ENCODE results near the gene NKX1-1.
"Not testable (repeated sequence)": the region's sequence is repeated elsewhere in the genome, so short reads cannot be mapped to it uniquely, and the experiment has no call there.

The NKX1-1 gene

DNA sequence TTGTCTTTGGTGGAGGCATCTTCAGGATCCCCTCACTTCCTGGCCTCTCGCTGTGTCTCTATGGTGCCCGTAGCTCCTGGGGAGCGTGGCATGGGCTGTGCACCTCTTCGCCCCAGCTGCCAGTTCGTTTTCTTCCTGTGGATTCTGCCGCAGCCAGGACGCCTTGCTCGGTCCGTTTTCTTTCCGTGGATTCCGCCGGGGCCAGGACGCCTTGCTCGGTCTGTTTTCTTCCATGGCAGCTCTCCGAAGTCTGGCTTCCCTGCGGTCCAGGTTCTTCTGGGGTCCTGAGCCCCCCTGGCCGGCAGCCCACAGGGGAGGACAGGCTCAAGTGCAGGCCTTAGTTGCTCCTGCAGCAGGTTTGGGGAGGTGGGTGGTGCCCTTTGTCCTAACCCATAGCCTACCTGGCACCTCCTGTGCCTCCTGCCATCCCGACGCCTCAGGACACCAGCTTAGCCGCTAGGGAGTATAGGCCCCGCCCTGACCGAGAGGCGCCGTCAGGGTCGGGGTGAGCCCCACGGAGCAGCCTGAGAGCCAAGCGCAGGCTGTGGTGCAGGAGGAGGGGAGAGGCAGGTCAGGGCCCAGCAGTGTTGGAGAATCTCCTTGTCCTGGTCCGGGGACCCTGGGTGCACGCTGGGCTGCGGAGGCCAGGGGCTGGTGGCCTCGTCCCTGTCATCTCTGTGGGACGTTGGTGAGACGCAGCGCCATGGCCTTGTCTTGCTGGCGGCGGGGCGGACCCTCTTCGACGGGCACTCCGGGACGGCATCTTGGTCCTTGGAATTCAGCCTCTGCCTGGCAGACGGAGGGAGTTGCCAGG, 32.1 kb downstream of the NKX1-1 start:
- no peak for DNase-seq (ENCODE audit: low spot score)

DNA sequence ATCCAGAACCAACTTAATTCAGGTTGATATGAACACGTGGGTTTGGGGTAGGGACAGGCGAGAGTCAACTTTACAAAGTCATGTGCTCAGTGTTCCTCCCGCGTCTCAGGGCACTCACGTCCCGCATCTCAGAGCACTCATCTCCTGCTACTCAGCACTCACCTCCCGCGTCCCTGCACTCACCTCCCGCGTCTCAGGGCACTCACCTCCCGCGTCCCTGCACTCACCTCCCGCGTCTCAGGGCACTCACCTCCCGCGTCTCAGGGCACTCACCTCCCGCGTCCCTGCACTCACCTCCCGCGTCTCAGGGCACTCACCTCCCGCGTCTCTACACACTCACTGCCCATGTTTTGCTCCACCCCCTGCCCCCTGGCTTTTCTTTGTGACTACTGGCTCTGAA, 33.7 kb downstream of the NKX1-1 start:
- not testable (repeated sequence) for DNase-seq (ENCODE audit: low spot score)

DNA sequence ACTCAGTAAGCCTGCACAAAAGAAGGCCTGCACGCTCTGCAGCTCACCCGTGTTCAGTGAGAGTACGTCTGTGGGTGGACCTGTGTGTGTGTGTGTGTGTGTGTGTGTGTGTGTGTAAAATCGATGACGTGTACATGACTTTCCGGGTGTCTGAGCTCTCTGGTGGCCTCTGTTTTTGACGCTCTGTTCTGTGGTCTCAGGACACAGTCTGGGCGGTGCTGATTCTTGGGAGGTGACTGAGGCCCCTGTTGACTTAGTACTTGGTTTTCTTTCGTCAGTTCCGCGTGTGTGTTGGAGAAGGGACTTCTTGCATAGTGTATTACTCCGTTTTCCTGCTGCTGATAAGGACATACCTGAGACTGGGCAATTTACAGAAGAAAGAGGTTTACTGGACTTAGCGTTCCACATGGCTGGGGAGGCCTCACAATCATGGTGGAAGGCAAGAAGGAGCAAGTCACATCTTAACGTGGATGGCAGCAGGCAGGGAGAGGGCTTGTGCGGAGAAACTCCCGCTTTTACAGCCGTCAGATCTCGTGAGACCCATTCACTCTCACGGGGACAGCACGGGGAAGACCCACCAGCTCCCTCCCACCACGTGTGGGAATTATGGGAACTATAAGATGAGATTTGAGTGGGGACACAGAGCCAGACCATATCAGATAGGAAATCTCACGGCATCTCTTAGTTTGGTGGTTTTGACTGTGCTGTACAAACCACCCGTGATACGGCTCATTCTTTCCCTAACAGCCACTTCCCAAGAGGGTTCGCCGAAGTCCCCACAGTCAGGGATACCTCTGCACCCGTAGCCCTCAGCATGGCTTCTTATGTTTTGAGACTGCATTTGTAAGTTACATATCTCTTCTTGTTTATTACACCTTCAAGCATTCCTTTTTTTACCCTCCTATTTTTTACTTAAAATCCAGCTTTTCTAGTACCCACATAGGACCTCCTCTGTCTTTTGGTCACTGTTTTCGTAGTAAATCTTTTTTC, 34.8 kb downstream of the NKX1-1 start:
- no peak for DNase-seq (ENCODE audit: low spot score)

DNA sequence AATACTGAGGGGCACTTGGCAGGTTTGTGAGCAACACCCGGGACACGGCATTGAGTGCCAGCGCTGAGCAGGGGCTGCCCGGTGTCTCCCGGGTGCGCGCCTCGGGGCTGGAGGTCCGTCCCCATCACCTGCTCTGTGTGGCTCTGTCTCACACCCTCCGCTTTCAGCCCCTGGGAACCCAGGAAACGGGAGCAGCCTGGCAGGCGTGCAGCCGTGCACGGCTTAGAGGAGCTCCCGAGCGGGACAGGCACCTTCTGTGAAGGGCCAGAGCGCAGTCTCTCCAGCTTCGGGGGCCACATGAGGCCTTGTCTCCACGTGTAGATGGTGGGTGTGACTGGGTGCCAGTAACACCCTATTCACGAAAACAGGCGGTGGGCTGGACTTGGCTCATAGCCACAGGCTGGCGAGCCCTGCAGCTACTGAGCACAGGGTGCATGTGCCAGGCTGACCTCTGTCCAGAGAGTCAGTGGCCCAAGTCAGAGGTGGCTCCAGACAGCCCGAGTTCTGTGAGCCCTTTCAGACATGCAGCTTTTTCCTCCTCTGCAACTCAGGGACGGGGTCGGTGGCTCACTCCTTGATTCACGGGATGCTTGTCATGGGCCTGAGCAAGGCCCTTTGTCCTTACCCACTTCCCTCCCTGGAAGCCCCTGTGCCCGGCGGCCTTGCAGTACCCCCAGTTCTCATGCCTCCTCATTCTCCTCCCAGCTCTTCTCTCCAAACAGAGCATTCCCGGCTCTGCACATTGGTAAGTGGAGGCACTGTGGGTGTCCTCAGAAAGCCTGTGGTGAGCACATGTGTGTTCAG, 35.7 kb downstream of the NKX1-1 start:
- no peak for DNase-seq (ENCODE audit: low spot score)

DNA sequence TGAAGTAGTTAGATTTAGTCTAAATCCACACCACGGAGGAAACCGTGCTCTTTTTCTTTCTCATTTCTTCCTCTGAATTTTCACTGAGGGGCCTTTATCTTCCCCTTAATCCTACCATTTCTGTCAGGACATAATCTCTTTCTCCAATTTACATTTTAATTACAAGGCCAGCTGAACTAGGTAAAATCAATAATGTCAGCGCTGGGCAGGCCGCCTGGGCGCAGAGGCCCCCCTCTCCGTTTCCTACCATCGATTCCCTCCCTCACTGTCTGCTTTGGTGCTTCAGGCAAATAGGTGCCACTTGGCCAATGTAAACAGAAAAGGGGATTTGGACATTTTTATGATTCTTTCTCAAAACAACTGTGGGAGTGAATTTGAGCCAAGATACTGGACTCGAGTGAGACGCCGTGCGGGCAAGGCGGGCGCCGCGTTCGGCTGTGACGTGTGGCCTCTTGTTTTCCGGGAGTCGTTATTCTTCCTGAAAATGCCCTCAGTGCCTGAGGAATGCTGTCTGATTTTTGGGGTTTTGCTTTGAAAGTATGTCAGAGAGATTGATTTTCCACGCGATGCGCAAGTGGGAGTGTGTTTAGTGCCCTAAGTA, 36.7 kb downstream of the NKX1-1 start:
- DNase-seq (ENCODE audit: low spot score) = no peak

DNA sequence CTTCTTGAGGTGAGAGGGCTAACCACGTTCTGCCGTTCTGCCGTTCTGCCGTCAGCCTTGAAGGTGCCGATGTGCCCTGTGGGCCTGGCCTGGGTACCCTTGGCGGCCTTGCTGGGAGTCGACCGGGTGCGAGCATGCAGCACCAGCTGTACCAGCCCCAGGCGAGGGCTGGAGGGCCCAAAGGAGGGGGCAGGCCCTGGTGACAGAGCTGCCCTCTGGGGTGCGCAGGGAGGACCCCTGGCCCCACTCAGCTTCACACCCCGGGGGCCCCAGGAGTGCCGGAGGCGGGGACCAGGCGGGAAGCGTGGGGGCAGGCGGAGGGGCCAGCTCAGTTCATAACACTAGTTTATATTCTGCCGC, 37.2 kb downstream of the NKX1-1 start:
- DNase-seq (ENCODE audit: low spot score) = no peak

DNA sequence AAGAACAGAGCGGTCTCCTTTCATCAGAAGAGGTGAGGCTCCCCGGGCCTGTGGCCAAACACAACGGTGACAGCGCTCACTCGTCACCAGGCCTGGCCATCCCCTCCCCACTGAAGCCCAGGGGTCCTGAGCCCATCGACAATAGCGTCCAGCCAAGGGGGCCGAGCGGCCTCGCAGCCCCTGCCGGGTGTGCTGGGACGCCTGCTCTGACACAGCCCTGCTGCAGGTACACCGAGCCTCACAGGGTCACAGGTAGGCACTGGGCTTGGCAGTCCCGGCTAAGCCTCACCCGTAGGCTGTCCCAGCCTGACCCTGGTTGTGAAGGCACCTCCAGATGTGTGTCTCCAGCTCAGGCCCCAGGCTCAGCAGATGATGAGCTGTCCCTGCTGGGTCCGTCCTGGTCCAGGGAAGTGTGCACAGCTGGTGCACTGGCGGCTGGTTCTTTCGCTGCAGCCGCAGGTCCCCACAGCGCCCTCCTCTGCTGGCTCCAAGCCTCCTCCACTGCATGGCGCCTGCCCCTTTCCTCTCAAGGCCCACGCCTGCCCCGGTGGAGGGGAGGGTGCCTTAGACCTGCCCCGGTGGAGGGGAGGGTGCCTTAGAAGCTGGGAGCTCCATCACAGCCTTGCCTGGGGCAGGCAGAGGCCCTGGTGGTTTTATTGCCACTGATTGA, 37.7 kb downstream of the NKX1-1 start:
- peak; percentile 59 for DNase-seq (ENCODE audit: low spot score)

DNA sequence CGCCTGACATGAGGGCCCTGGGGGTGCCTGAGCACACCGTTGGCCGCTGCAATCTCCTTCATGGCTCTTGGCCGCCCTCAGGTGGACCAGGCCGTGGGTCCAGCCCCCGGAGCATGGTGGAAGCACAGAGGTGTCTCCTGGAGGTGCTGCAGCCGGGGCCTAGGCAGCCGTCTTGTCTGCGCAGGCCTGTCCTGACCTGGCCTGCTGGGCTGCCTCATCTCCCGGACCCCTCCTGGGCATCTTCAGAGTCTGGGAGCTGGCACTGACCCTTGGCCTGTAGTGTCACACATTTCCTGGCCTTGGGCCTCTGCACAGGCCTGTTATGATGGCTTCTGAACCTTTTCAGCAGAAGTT, 38.3 kb downstream of the NKX1-1 start:
- DNase-seq (ENCODE audit: low spot score) = no peak

DNA sequence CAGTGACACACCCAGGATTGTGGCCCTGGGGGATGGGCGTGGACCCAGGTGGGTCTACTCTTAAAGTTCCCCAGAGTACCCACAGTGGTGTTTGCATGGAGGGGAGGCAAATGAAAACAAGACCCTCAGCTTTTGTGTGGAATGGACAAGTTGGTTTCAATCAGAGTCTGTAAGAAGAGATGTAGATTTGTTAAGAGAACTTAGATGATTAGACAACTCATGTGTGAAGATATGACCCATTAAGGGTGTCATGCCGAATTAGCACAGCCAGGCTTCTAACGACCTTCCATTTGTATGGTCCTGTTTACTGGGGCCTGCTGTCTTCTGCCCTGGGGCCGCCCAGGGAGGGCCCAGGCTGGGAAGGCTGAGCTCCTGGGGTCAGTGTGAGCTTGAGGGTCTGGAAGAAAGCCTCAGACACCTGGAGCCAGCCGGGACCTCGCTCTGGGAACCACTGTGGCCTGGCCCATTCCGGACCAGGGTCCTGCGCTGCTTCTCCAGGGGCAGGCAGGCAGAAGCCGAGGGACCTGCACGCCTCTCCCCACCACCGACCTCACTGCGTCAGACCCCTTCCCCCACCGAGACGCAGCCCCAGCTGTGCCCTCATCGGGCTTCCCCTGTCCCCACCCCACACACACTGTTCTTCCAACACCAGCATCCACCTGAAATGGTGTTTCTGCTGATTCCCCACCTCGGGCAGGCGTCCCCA, 38.9 kb downstream of the NKX1-1 start:
- no peak for DNase-seq (ENCODE audit: low spot score)

DNA sequence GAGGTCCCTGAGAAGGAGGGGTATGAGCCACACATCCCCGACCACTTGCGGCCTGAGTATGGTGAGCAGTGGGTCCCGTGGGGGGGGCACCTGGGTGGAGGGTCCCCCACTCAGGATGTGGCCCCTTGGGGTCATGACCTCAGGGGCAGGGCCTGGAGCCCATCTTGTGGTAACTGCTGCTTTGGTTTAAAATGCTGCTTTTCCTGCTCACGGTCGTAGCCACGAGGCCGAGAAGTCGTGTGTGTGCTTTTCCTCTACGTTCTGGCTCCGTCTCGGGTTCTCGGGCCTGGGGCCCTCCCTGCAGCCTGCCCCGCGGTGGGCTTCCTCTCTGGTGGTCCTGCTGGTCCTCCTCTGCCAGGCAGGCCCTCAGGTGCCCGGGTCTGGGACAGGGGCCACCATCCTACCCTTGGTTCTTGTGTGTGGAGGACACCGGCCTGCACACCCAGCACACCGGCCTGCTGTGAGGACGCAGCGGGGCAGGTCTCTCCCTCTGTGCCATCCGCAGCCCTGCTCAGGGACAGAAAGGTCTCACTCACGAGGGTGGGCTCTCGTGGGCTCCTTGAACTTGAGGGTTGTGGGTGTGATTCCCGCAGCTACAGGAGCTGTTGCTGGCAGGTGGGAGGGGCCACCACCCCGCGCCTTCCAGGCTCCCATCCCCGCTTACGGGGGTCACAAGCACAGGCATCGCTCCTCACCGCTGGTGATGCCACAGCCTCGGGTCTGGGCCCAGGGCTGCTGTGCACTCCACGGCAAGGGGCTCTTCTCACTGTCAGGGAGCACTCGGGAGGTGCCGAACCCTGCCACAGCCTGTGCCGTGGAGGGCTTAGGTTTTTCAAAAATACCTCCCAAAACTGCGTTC, 39.6 kb downstream of the NKX1-1 start:
- no peak for DNase-seq (ENCODE audit: low spot score)

DNA sequence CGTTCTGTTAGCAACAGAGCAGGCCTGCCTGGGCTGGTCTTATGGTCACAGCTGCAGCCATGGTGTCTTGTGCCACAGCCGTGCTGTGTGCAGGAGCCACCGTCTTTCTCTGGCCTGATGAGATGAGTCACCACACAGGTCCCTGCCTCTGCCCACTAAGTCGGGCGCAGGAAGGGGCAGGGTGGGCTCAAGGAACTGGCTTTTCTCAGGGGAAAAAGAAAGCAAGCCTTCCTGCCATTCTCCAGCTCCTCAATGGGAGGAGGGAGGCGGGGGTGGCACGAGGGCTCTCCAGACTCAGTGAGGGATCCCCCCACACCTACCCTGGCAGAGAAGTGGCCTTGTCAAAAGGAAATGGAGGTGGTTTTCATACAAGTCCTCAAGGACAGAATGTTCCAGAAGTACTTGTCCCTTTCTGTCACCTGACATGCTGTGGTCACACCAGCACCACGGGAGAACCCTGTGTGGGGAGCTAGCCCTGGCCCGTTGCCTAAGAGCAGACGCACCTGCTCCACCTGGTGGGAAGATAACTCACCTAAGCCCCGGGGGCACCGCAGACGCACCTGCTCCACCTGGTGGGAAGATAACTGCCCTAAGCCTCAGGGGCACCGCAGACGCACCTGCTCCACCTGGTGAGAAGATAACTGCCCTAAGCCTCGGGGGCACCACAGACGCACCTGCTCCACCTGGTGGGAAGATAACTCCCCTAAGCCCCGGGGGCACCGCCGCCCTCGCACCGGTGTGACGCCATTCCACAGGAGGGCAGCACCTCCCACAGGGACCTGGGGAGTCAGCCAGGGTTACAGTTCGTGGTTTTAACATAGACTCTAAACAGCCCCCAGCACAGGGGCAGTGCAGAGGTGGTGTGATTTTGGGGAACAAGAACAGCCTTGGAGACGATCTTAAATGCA, 40.7 kb downstream of the NKX1-1 start:
- peak; percentile 75 for DNase-seq (ENCODE audit: low spot score)

DNA sequence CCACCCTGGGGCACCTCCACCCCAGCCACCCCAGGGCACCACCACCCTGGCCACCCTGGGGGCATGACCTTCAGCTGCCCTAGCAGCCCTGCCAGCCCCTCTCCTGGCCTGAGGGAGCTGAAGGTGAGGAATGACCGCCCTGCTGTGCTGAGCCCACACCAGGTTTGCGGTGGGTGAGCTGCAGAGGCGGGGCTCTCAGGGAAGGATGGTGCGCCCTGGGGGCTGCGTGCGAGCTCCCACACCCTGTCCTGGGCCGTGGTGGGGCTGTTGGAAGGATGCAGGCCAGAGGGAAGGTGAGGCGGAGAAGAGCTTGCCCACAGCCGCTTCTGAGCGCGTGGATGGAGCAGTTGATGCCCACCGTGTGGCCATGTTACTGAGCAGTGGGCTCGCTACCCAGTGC, 41.5 kb downstream of the NKX1-1 start:
- DNase-seq (ENCODE audit: low spot score) = no peak

DNA sequence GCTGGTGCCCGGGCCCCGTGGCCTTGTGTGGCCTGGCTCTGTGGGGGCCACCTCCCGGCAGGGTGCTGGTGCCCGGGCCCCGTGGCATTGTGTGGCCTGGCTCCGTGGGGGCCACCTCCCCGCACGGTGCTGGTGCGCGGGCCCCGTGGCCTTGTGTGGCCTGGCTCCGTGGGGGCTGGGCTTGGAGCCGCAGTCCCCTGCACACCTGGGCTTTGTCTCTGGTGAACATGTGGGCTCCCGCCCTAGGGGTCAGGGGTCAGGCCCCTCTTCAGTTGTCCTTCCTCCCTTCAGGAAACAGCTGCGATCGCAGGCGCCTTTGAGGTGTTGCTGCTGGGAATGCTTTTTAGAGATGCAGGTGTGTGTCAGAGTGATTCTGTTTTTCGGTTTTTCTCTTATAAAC, 42.0 kb downstream of the NKX1-1 start:
- no peak for DNase-seq (ENCODE audit: low spot score)

DNA sequence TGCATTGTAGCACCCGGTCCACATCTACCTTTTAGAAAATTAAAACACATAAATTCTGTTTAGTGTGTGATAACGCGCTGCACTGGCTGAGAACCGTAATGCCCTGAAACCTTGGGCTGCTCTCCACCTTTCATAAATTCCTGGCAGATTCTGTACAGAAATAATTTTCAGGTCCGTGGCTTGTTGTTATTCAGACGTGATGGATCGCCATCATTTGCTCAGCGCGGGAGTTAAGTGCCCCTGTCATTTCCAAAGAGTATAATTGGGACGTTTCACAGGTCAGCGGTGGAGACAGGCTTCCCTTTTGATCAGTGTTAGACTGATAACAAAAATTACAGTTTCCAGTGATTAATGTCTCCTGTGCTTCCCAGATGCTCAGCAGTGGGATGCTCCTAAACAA, 42.7 kb downstream of the NKX1-1 start:
- DNase-seq (ENCODE audit: low spot score) = no peak

DNA sequence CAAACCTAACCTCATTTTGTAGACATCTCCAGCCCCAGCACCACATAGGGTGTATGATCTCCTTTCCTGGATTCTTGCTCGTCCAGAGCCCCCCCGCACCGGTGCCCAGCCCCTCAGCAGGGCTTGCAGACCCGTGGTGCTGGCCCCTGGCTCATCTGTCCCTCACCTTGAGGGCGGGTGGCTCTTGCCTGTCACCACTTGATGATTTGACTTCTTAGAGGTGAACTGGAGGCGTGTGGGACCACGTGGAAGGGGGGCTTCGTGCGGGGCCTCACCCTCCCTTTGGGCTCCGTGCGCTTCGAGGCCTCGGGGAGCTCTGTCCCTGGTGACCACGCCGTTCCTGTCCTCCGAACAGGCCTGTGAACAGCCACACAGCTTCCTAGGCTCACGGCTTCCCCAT, 43.7 kb downstream of the NKX1-1 start:
- DNase-seq (ENCODE audit: low spot score) = no peak

DNA sequence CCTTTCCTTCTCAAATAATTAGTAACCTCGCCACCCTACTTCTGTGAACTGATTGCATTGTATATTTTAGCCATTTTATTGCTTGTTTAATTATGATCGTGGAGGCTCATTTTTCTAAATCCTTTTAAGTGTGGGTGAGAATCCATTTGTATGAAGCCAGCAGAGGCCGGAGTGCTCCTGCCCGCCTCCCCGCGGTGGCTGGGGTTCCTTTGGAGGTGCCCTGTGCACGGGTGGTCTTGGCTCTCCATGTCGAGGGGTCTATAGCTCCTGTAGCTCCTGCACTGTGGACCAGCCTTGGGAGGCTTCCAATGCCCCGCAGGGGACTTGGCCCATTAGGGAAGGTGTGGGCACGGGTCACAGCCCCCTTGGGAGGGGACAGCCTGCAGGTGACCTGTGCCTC, 44.2 kb downstream of the NKX1-1 start:
- DNase-seq (ENCODE audit: low spot score) = no peak

DNA sequence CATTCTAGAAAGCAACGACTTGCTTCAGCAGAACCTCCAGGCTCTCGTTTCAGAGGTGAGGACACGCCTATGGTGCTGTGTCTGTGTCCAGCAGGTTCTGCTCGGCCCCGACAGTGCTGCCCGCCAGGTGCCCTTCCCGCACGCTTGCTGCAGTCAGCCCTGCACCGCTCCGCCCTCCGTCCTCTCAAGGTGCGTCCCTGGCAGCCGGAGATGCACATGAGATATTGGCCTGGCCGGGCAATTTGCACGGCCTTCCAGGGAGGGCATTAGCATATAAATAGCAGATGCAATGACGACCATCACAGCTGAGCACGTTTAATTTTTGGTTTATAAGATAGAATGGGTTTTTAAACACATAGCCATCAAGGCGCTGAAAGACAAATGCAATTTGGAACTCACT, 44.8 kb downstream of the NKX1-1 start:
- DNase-seq (ENCODE audit: low spot score) = no peak

DNA sequence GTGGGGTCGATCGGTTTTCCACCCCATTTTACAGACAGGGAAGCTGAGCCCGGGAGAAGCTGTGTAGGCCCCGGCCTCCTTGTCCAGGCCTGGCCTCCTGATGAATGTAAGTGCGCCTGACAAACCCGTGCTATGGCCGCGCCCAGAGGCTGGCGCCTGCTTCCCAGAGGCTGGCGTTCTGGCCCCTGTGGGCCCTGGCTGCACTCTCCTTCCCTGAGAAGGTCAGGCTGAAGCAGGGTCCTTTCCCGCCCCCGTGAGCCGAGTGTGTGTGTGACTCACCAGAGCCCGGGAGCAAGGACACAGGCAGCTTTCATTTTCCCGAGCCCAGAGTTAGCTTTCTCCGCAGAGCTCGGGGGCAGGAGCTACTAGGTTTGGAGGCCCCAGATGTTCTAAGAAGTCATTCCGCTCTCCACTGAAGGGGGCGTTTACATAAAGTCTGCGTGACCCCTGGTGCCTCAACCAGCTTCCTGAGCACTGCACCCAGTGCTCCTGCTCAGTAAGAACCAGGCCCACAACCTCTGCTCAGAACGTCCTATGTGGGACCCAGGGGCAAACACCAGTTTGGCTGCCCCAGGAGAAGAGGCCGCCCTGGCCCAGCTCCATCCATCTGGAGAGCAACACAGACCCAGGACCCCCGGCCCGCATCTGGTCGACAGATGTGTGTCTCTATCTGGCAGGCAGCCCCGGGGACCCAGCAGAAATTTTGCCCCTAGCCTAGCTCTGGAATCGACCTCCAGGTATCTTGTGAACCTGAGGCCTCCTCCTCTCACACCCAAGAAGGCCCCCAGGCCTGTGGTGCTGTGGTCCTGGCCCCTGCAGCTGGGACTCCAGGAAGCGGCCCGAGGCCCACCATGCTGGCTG, 45.6 kb downstream of the NKX1-1 start:
- no peak for DNase-seq (ENCODE audit: low spot score)
